Hepatocyte (in vitro differentiated cells): ENCODE results near the gene UQCR10. TPM values are rescaled to one million over a fixed set of nuclear protein-coding genes. Genes with fewer than 3 reads are reported as not detected.

ENCODE experiments used
- DNase-seq: peaks from one replicate; pipeline ENCODE4 v3.0.0-alpha.2; 2016; ENCODE audit warnings: low spot score
- H2AFZ ChIP-seq: fragments of 200-600 bp; sonication (generic); 2 replicates; pipeline ENCODE4 v1.6.0; 2016; ENCODE audit warnings: antibody characterized with exemption, mild to moderate bottlenecking
- H3K27ac ChIP-seq: fragments of 200-600 bp; sonication (generic); 2 replicates; pipeline ENCODE4 v1.5.1; 2016; ENCODE audit warnings: mild to moderate bottlenecking
- H3K27me3 ChIP-seq: fragments of 200-600 bp; sonication (generic); 2 replicates; pipeline ENCODE4 v1.6.1; 2016
- H3K36me3 ChIP-seq: fragments of 200-600 bp; sonication (generic); replicated peaks from 2 replicates; pipeline ENCODE4 v1.5.1; 2016; ENCODE audit warnings: low read depth; ENCODE audit not compliant: insufficient read depth
- H3K4me1 ChIP-seq: fragments of 200-600 bp; sonication (generic); 2 replicates; pipeline ENCODE4 v1.5.1; 2016; ENCODE audit warnings: mild to moderate bottlenecking, moderate library complexity; ENCODE audit not compliant: insufficient read depth
- H3K4me2 ChIP-seq: fragments of 200-600 bp; sonication (generic); 2 replicates; pipeline ENCODE4 v1.6.0; 2016
- H3K4me3 ChIP-seq: fragments of 200-600 bp; sonication (generic); 2 replicates; pipeline ENCODE4 v1.5.1; 2016; ENCODE audit warnings: mild to moderate bottlenecking
- H3K79me2 ChIP-seq: fragments of 200-600 bp; sonication (generic); 2 replicates; pipeline ENCODE4 v1.6.0; 2017; ENCODE audit warnings: mild to moderate bottlenecking
- H3K9me2 ChIP-seq: fragments of 200-600 bp; sonication (generic); replicated peaks from 2 replicates; pipeline ENCODE4 v1.6.0; 2017; ENCODE audit warnings: mild to moderate bottlenecking; ENCODE audit not compliant: insufficient read depth
- H3K9me3 ChIP-seq: fragments of 200-600 bp; sonication (generic); 2 replicates; pipeline ENCODE4 v1.5.1; 2016; ENCODE audit warnings: low read depth, mild to moderate bottlenecking
- H4K20me1 ChIP-seq: fragments of 200-600 bp; sonication (generic); 2 replicates; pipeline ENCODE4 v1.6.0; 2016; ENCODE audit warnings: mild to moderate bottlenecking; ENCODE audit not compliant: insufficient read depth, poor library complexity, severe bottlenecking
- CTCF ChIP-seq: fragments of 200-600 bp; sonication (generic); IDR thresholded peaks from 2 replicates; pipeline ENCODE4 v1.5.1; 2016; ENCODE audit warnings: antibody characterized with exemption, mild to moderate bottlenecking; ENCODE audit not compliant: poor library complexity
- EZH2 ChIP-seq: fragments of 200-600 bp; sonication (generic); IDR thresholded peaks from 2 replicates; pipeline ENCODE4 v1.6.1; 2016; ENCODE audit warnings: antibody characterized with exemption, mild to moderate bottlenecking, borderline replicate concordance
- EZH2phosphoT487 ChIP-seq: fragments of 200-600 bp; sonication (generic); IDR thresholded peaks from one replicate; pipeline ENCODE4 v1.6.1; 2018; ENCODE audit warnings: antibody characterized with exemption, mild to moderate bottlenecking, low read depth, moderate library complexity; ENCODE audit not compliant: unreplicated experiment, severe bottlenecking
- WGBS: methylation state at CpG from one replicate; pipeline ENCODE4 v1.1.6; 2016; ENCODE audit warnings: low lambda C conversion rate; ENCODE audit errors: missing lambda C conversion rate; 5-methylcytosine and 5-hydroxymethylcytosine counted together
- polyA plus RNA-seq: library from polyadenylated mRNA; unstranded; fragments of >200 nt; fragmentation: Nextera tagmentation; extraction: Ambion mirVana; gene quantifications from 2 replicates; pipeline ENCODE4 v1.2.1, GENCODE V29; 2016
- total RNA-seq: library from RNA; depleted of rRNA; stranded (reverse); fragments of >200 nt; gene quantifications from 2 replicates; pipeline ENCODE4 v1.2.3, GENCODE V29; 2014

Gene UQCR10
- total and polyA plus RNA-seq, 2 experiments from 2014 or later: 122 to 414 TPM

- no peak overlapping the region for H3K4me2 ChIP-seq
- no peaks in the 10 kb centered on the region for H3K9me2 ChIP-seq
- peaks cover 8% of the 10 kb centered on the region for H3K4me1 ChIP-seq
- H3K9me3 ChIP-seq: no peaks in the 10 kb centered on the region
- WGBS: 63% methylated on average over 5 of the region's 5 CpGs
- no peak overlapping the region for H3K27ac ChIP-seq
- no peak overlapping the region for H2AFZ ChIP-seq
- no peaks in the 10 kb centered on the region for H3K27me3 ChIP-seq
- H3K4me3 ChIP-seq: no peak overlapping the region
- TF ChIP-seq CTCF: peak; percentile 37
- TF ChIP-seq EZH2: no peak
- TF ChIP-seq EZH2phosphoT487: no peak
- no peaks in the 10 kb centered on the region for H3K36me3 ChIP-seq
- peaks cover 27% of the 10 kb centered on the region for H3K79me2 ChIP-seq
- H4K20me1 ChIP-seq: no peaks in the 10 kb centered on the region
- peak; percentile 50 for DNase-seq
Observed at GRCh38 chr22:29772170-29772641, 5.0 kb downstream of the UQCR10 start.

GRCh38 chr22:29773233-29773632 lies 6.1 kb downstream of the UQCR10 start:
- TF ChIP-seq EZH2phosphoT487 (no peak), CTCF (no peak), EZH2 (no peak)
- peaks cover 17% of the 10 kb centered on the region for H3K79me2 ChIP-seq
- H3K27me3 ChIP-seq: no peaks in the 10 kb centered on the region
- no peak overlapping the region for H3K4me3 ChIP-seq
- H2AFZ ChIP-seq: no peak overlapping the region
- peak; percentile 35 for DNase-seq
- 62% methylated on average over 2 of the region's 2 CpGs for WGBS
- H3K9me2 ChIP-seq: no peaks in the 10 kb centered on the region
- H3K4me2 ChIP-seq: no peak overlapping the region
- peaks cover 6% of the 10 kb centered on the region for H3K4me1 ChIP-seq
- no peaks in the 10 kb centered on the region for H3K9me3 ChIP-seq
- H3K27ac ChIP-seq: no peak overlapping the region
- no peaks in the 10 kb centered on the region for H4K20me1 ChIP-seq
- no peaks in the 10 kb centered on the region for H3K36me3 ChIP-seq

- no peak overlapping the region for H2AFZ ChIP-seq
- H3K79me2 ChIP-seq: no peaks in the 10 kb centered on the region
- H3K4me2 ChIP-seq: no peak overlapping the region
- no peak for DNase-seq
- H3K27me3 ChIP-seq: no peaks in the 10 kb centered on the region
- TF ChIP-seq CTCF (no peak), EZH2phosphoT487 (no peak), EZH2 (no peak)
- H3K4me1 ChIP-seq: peaks cover 21% of the 10 kb centered on the region
- no peak overlapping the region for H3K27ac ChIP-seq
- H3K4me3 ChIP-seq: no peak overlapping the region
- no peaks in the 10 kb centered on the region for H3K36me3 ChIP-seq
- 98% methylated on average over 5 of the region's 5 CpGs for WGBS
- no peaks in the 10 kb centered on the region for H4K20me1 ChIP-seq
- H3K9me2 ChIP-seq: no peaks in the 10 kb centered on the region
- H3K9me3 ChIP-seq: no peaks in the 10 kb centered on the region
Observed at GRCh38 chr22:29780220-29780619, 13.1 kb downstream of the UQCR10 start.
